Heart left ventricle (tissue), 13 donors: Measurements from ENCODE around the gene IP6K2.

Source experiments
- CTCF ChIP-seq, 12 donors: fragments of 200-600 bp; sonication (generic) in 4 of 12; IDR thresholded peaks; one replicate each; pipeline versions ENCODE4 v1.5.0 to v1.8.0; 2018 to 2022; ENCODE audit warnings: antibody characterized with exemption in 12 of 12, mild to moderate bottlenecking in 5 of 12
- POLR2A ChIP-seq, 2 donors: fragments of 450-650 bp; IDR thresholded peaks; one replicate each; pipeline ENCODE4 v1.6.1; 2017; ENCODE audit warnings: antibody characterized with exemption in 2 of 2, mild to moderate bottlenecking in 2 of 2, moderate library complexity in 2 of 2
- donor health status: ischemic (EF 13 %, LVEDD 7.1; RV severe dilation, severe dysfunction).
- donor health status: DM: no; HTN: yes; CAD: no.
- donor health status: DM: no; HTN: no; CAD: no.
- donor health status: ischemic (EF 25% LVEDD 6.9; RV normal size, moderate dysfunction).
- donor health status: ischemic (EF 25% LVEDD 5.7; RV mildly dilated, moderate dysfunction).
- donor health status: ischemic (EF 35%, LVEDD 5.7; RV mildly dilated, moderate dysfunction).
- donor health status: nonischemic (EF 11% LVEDD 7.7; RV severe dilation, severe dysfunction).
- donor health status: DM: yes; HTN: yes; CAD: no.
- donor health status: PGD.
- donor health status: ischemic (EF 29% LVEDD 5.4; RV normal size, mild dysfunction).
- donor health status: nonischemic (EF 23%, LVEDD 6.1; RV moderate dilation, normal function).

GRCh38 chr3:48639944-48640606 lies 76.9 kb downstream of the IP6K2 start:
- TF ChIP-seq CTCF (IDR thresholded peaks at IDR 0.05) (no peak), POLR2A (IDR thresholded peaks at IDR 0.05) (no peak)
